Skin epidermis (tissue), 12 donors: ENCODE measurements around the gene ST8SIA5.

Experiments
- H3K27ac ChIP-seq, 21 experiments: fragments of 200-600 bp; sonication (generic) in 11 of 21; one replicate each; pipeline ENCODE4 v1.5.0; 2020; ENCODE audit warnings: mild to moderate bottlenecking in 3 of 21, inconsistent platforms in 2 of 21, moderate library complexity in 2 of 21
- H3K4me3 ChIP-seq, 7 experiments: fragments of 200-600 bp; sonication (generic) in 2 of 7; one replicate each; pipeline ENCODE4 v1.5.0; 2020; ENCODE audit warnings: inconsistent platforms in 2 of 7, mild to moderate bottlenecking in 2 of 7, moderate library complexity in 1 of 7

Gene ST8SIA5

GRCh38 chr18:46679846-46680598, 76.8 kb downstream of the ST8SIA5 start:
- no peak overlapping the region for H3K27ac ChIP-seq
- no peak overlapping the region for H3K4me3 ChIP-seq

GRCh38 chr18:46678785-46679399, 78.0 kb downstream of the ST8SIA5 start:
- Histone ChIP-seq H3K27ac (no peak overlapping the region), H3K4me3 (no peak overlapping the region)

- no peak overlapping the region for H3K4me3 ChIP-seq
- no peak overlapping the region for H3K27ac ChIP-seq
Measured at GRCh38 chr18:46678041-46678440, 78.8 kb downstream of the ST8SIA5 start.

DNA sequence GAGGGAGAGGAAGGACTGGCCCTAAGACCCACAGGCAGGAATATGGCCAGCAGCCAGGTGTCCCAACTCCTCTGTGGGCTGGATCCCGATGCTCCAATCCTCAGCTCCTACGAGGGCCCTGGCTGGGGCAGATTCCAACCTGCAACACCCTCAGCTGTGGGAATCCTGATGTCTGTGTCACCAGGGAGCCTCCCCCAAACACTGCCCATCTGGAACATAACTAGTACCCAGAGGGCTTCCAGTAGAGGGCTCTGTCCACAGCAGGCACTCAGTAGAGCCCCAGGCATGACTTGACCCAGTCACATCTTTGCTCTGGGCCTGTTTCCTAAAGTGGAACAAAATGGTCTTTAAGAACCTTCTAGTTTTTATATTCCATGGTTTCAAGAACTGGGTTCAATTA, 79.2 kb downstream of the ST8SIA5 start:
- H3K27ac ChIP-seq: no peak overlapping the region
- no peak overlapping the region for H3K4me3 ChIP-seq

- Histone ChIP-seq H3K4me3 (no peak overlapping the region), H3K27ac (no peak overlapping the region)
Measured at GRCh38 chr18:46676182-46676835, 80.5 kb downstream of the ST8SIA5 start.

- Histone ChIP-seq H3K4me3 (no peak overlapping the region), H3K27ac (no peak overlapping the region)
Measured at GRCh38 chr18:46675112-46675511, 81.7 kb downstream of the ST8SIA5 start.

DNA sequence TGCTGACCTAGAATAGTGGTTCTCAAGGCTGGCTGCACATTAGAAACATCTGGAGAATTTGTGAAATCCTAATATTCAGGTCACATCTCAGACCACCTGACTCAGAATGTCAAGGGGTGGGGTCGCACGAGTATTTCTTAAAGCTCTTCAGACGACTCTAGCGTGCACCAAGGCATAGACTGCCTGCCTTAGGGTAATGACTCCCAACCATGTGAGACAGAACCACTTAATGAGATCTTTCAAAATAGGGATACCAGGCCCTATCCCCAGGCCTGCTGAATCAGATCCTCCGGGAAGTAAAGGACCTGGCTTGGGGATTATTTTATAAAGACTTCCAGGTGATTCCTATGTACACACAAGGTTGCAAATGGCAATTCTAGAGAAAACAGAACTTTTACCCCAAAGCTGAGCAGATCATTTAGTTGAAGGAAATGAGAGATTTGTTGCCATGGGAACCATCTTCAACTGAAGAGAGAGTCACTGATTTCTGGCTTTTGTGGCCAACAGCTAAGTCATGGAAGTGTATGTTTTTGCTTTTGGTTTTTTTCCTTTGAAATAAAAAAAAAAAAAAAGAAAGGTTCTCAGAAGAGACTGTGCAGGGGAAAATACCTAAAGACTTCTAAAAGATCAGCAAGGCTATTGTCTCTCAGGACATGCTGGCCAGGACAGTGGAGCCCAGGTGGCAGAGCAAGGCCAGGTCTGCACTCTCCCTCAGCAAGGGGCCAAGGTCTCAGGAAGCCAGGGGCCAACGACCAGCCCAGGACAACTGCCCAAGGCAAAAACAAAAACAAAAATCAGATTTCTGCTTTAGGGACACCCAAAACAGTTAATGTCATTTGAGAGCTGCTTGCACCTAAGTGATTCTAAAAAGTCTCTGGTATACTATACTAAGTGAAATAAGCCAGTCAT, 84.5 kb downstream of the ST8SIA5 start:
- Histone ChIP-seq H3K4me3 (no peak overlapping the region), H3K27ac (no peak overlapping the region)

GRCh38 chr18:46668694-46669093, 88.2 kb downstream of the ST8SIA5 start:
- Histone ChIP-seq H3K4me3 (no peak overlapping the region), H3K27ac (no peak overlapping the region)

DNA sequence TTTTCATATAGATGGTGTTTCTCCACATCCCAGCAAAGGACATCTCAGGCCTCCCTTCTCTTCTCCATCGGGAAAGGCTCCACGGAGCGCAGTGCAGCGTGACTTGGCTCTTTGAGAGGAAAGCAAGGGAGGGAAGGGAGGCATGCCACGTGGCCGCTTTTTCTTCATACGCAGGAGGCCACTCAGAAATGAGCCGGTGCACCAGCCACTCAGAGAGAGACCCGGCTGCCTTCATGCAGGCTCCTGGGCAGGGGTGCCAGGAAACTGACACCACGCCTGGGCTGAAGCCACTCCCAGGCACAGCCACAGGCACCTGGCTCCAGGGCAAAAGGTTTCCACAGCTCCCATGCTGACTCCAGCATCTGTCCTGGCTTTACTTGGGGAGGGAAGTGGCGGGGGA, 88.7 kb downstream of the ST8SIA5 start:
- Histone ChIP-seq H3K27ac (no peak overlapping the region), H3K4me3 (no peak overlapping the region)

DNA sequence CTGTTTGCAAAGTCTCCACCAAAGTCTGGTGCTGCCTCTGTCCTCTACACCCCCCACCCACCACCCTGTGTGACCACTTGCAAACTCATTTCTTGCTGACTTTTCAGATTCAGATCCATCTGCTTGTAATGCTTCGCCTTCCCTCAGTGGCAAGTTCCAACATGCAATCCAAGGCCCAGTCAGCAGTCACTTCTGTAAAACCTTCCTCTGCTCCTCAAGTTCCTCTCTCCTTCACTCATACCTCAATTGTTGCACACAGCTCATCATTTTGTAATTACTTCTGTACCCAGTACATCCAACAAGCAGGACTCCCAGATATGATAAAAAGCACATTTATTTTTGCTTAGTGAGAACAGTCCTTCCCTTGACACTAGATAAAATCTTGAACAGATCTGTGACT, 93.3 kb downstream of the ST8SIA5 start:
- H3K27ac ChIP-seq: no peak overlapping the region
- H3K4me3 ChIP-seq: no peak overlapping the region

DNA sequence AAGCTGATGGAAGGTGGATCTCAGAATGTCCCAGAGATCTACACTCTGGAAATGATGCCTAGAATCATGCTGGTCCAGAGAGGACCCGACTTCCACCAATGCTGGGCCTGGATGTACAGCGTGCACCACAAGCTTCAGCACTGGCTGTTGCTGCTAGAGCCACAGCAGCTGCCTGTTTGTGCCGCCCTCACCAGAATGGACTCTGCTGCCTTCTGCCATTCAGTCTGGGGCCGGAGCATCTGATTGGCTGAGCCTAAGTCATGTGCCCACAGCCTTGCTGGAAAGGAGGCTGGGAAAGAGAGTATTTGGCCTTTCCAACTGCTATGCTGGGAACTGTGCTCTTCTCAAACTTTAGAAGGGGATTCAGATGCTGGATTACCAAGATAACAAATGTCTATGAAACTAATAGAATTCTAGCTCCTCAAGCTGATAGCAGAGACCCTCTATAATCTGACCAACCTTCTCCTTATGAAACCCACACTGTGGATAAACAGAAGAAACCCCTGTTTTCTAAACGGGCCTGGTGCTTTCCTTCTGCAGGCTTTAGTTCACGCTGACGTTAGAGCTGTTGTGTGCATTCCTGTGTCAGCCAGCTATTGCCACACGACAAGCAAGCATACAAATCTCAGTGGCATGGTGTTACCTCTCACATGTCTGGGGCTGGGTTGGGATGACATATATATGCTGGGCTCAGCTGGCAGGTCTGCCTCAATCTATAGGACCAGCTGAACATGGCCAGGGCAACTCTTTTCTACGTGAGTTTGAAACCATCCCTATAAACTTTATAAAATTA, 95.7 kb downstream of the ST8SIA5 start:
- Histone ChIP-seq H3K27ac (no peak overlapping the region), H3K4me3 (no peak overlapping the region)

DNA sequence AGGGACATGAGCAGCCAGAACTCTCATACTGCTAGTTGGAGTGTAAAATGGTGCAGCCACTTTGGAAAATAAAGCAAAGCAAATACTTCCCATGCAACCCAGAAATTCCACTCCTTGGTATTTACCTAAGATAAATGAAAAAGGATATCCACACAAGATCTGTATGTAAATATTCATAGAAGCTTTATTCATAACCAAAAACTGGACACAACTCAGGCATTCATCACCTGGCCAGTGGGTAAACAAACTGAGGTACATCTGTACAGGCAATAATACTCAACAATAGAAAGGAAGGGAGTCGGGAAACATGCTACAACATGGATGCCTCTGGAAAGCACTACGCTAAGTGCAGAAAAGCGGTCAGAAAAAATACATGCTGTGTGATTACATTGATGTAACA, 97.4 kb downstream of the ST8SIA5 start:
- no peak overlapping the region for H3K4me3 ChIP-seq
- no peak overlapping the region for H3K27ac ChIP-seq

DNA sequence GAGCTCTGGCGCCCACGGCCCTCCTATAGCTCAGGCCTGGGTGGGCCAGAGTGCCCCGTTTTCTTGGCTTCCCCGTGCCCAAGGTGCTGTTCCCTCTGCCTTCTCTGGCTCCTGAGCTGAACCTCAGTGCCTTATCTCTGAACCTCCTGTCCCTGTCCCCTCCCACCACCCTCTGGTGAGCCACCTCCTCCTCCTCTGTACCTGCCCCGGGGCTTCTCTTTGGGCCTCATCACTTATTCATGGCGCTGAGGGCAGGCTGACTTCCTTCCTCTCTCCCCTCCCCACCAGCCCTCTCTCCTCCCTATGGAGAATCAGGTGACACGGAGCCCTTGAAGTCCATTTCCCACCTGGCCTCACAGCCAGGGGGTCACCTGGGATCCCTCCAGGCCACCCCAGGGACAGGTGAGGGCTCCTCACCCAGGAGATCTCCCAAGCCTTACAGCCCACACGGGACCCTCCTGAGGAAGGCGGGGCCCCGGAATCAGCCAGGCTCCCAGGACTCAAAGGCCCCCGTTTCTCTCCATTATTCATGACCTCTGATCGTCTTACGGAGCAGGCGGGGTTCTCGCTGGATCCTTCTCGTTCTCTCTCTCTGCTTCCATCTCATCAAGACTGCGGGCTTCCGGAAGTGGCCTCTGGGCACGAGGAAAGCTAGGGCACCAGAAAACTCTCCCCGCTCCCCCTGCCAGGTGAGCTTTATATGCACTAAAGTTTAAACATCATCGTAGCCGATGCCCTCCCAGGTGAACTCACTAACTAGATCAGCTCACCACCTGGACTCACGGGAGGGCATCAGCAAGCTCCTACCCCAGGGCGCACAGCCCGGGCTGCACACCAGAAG, 99.5 kb downstream of the ST8SIA5 start, which contains the start of gene LOXHD1:
Gene LOXHD1, minus strand, starts transcription at position 106 of the 841 bp plus-strand sequence. CDS start 187 bp downstream, outside the sequence.
- no peak within 1 kb of the TSS for H3K4me3 ChIP-seq
- no peak within 1 kb of the TSS for H3K27ac ChIP-seq

DNA sequence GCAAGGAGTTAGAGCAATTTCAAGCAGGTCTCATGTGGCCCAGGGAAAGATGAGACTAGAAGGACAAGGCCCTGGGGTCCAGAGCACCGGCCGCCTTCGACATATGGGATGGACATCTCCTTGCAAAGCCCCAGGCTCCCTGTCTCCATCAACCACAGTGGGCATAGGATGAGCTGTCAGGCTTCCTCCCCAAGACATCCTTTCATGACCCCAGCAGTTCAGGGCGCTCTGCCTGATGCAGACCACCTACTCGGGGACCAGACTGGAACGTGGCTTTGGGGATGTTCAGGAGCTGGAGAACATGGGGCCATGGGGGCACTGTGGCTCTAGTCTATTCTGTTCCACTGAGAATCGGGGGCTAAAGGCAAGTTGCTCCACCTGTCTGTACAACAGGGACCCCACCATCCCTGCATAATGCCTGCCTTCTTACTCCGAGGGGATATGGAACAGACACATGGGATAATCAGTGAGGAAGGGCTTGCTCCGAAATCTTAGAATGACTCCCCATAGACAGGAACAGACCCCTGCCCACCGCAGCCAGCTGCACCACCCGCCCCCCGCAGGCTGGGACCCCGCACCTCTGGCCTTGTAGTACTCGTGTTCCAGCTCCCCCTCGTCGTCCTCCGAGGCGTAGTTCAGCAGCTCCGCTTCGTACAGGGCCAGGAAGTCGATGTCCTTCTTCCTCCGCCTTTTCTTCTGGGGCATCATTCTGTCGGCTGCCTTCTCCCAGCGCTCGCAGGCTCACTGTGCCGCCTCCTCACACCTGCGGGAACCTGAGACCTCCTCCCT, 100.3 kb downstream of the ST8SIA5 start:
- Histone ChIP-seq H3K4me3 (no peak overlapping the region), H3K27ac (no peak overlapping the region)

DNA sequence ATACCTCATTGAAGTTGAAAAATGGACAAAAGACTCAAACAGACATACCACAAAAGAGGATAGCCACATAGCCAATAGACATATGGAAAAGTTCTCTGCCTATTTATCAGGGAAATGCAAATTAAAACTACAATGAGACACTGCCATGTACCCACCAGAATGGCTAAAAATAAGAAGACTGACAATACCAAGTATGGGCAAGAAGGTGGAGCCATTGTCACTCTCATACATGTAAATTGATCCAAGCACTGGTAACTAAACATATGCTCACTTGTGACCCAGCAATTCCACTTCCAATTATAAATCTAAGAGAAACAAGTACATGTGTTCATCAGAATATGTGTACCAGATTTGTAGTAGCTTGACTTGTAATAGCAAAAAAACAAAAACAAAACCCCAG, 104.5 kb downstream of the ST8SIA5 start:
- H3K4me3 ChIP-seq: no peak overlapping the region

GRCh38 chr18:46650681-46651080, 106.2 kb downstream of the ST8SIA5 start:
- no peak overlapping the region for H3K4me3 ChIP-seq
- no peak overlapping the region for H3K27ac ChIP-seq

More for the DNA sequence above, 104.5 kb downstream of the ST8SIA5 start:
- H3K27ac ChIP-seq: no peak overlapping the region

DNA sequence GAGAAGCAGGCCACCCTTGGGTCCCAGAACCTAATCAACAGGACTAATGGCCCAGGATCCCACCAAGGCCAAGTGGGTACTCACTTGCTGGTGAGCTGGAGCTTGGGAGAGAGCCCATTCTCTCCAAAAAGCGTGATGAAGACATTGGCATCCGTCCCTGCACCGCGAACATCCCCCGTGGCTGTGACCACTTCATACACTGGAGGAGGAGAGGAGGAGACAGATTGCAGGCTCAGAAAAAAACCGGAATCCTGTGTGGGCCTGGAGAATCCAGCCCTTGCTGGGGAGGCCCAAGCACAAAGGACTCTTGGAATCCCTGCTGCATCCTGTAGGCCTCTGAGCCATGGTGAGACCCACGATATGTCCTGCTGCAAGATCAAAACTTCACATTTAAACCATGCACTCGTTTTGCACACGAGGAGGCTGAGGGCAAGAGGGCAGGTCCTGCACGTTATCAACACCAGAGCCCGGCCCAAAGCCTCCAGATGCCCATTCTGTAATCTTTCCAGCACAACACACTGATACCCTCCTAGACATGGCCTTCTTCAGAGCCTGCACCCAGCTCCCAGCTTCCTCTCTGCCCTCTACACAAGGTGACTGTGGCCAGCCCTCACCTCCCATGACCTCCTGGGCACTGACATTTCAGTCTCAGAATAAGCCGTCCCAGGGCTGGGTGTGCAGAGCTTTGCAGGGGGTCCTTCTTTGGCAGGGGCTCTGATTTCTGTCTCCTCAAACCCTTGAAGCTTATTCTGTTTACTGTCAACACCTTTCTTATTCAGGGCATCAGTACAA, 107.6 kb downstream of the ST8SIA5 start:
- Histone ChIP-seq H3K27ac (no peak overlapping the region), H3K4me3 (no peak overlapping the region)
